GM18505 (cell line): ENCODE results near the gene CHI3L2.

ENCODE experiments used
- ATAC-seq: cut with Tn5 transposase; IDR thresholded peaks from one replicate; pipeline ENCODE4 v1.9.1; 2021; ENCODE audit not compliant: unreplicated experiment
- POLR2A ChIP-seq: IDR thresholded peaks from 4 replicates; pipeline ENCODE4 v1.6.1; 2011; ENCODE audit warnings: borderline replicate concordance; ENCODE audit not compliant: insufficient read depth, insufficient read length; ENCODE audit errors: extremely low read depth

Gene CHI3L2

DNA sequence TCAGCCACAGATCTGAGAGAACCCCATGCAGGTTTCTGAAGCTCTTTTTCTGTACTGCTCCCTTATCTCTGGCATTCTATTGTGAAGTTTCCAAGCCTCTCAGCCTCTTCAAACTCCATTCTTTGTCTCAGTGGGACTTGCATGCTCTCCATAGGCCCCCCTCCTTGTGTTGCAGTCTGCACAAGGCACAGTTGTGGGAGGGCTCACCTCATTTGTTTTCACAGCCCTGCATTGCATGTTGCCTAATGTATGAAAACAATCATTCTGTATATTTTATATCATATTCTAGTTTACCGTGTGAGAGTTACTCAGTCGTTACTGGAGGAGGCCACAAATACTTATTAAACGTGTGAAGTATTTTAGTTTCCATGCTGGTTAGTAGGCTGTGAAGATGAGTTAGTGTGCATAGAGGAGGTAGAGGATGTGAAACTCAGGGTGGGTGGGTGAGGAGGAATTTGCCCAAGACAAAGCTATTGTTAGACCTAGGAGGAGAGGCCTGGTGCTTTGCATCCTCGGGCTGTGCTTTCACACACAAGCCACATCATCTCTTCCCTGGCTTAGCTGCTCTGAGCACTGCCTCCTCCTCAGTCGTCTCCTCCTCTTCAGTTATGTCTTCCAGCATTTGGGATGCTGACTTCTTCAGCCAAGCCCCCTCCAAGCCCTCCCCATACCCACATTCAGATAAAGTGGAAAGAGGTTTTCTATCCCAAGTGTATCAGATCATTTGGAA is 7.8 kb upstream of the CHI3L2 start:
- ATAC-seq = peak; percentile 38
- TF ChIP-seq POLR2A = peak; percentile 58

DNA sequence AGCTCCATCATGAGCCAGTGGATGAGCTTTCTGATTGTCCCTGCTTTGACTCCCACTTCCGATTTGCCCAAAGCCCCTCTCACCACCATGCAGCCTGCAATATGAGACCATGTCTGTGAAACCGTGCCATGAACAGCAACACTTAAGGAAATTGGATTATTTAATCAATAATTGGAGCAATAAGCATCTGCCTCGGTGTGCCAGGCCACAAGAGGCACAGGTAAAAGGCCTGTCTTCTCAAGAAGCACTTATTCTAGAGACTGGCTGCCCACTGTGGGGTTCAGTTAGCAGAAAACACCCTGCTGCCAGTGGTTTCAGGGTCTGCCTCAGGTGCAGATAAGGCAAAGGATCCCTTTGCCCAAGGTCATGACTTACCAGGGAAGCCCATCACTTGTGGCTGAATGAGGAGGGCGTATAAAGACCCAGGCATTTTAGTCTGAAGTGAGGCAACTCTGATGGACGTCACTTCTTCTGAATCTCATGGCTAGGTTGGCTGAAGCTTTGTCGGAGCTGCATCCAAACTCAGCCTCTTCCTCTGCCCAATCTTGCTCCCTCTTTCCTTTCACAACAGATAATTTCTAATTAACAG is 7.1 kb upstream of the CHI3L2 start:
- ATAC-seq = no peak
- TF ChIP-seq POLR2A = no peak

DNA sequence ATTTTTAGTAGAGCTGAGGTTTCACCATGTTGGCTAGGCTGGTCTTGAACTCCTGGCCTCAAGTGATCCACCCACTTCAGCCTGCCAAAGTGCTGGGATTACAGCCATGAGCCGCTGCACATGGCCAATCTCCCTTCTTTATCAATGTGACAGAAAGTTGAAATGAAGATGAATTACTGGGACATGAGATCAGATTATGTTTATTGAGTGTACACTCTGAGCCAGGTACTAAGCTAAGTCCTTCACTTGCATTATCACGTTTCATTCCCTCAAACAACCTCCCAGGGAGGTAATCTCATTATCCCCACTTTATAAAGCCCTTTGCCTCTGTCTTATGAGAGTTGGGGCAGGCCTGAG is 6.3 kb upstream of the CHI3L2 start:
- TF ChIP-seq POLR2A = peak; percentile 37
- no peak for ATAC-seq

DNA sequence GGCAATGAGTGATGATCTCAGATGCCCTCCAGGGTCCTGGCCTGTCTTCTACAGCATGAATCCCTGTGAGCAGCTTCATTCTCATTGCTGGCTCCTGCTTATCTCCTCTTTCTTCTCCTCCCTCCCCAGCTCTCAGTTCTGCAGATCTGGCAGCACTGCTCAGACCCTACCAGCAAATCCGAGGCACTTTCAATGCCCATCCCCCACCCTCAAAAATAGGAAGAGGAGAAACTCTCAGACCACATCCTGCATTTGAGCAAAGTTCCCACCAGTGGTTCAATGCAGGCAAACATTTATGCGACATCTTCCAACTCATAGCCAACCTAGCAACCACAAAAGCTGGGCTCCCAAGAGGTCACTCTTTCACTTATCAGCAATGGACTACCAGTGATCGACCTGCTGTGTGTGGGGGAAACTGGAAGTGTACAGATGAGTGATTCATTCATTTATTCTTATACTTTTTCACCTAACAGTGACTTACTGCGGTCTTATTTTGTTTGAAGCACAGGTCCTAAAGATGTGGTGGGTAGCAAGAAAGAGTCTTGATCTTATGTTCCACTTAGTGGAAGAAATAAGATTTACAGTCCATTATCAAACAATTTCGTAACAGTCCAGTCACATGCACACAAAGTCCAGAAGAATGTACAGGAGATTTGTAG is 5.8 kb upstream of the CHI3L2 start:
- TF ChIP-seq POLR2A = peak; percentile 0
- peak; percentile 57 for ATAC-seq

DNA sequence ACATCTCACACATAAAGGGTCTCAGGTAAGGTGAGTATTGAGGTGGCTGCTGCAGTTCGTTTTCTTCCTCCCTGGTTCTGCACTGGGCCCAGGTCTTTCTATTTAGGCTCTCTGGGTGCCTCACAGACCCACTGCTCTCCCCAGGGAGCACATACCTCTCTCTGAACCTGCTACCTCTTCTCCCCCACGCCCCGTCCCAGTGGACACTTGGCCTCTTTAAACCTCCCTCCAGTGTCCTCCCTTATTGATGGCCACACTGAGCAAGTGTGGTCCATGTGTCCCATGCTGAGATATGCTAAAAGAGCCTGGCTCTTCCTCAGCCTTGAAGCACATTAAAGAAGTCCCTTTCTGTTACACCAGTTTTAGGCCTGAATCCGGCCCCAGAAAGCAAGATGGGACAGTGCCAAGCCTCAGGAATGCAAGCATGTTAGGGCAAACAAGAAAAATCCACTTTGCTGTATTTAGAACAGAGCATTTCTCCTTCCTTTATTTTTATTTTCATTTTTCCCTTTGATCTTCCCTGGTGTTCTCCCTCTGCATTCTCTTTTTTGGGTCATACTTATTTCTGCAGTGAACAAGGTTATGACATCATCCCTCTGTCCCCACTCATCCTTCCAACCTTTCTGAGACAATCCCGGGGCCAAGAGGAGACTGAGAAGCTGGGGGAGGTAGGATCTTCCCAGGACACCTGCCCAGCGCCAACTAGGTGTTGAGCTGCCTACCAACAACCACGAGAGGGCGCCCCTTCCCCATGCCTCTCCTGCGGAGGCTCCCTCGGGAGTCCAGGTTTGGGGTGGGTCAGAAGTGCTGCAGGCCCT is 5.0 kb upstream of the CHI3L2 start:
- no peak for TF ChIP-seq POLR2A
- ATAC-seq = peak; percentile 21

DNA sequence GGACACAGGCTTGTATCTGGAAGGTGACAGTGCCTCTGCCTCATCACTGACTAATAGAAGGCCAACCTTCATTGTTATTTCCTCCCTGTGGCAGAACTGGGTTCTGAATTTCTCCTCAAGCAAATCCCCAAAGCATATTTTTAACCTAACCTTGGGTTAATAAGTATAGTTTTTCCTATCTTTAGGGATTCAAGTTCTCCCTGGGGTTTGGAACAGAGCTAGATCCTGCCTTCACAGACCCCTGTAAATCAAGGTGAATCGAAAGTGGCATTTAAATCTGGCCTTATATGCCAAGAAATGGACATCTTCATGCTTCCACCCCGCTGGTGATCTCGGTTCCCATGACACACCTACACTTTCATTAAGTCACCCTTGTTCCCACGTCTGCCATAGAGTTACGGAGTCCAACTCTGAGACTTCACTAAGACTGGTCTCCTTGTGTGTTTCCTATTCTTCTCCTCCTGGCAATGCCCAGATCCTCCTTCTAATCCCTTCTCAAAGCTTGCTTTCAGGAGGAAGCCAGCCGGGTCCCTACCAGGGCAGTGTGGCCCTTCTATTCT is 4.3 kb upstream of the CHI3L2 start:
- TF ChIP-seq POLR2A = no peak

DNA sequence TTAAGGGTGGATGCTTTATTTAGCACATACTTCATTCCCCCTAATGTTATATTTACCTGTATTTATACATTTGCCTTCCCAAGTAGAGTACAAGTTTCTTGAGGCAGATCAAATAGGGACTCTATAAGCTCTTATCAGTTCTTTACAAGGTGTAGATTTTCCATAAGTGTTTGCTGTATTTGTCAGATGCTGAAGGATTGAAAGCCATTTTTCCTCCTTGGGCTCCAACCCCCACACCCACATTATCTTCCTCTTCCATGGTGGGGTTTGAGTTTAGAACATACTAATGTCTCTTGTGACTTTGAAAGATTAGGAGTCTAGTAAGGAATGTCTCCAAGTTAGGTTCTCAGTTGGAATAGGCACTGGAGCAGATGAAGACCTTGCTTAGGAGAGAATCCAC is 2.4 kb upstream of the CHI3L2 start:
- no peak for ATAC-seq
- TF ChIP-seq POLR2A = no peak

More for the DNA sequence above, 4.3 kb upstream of the CHI3L2 start:
- no peak for ATAC-seq

DNA sequence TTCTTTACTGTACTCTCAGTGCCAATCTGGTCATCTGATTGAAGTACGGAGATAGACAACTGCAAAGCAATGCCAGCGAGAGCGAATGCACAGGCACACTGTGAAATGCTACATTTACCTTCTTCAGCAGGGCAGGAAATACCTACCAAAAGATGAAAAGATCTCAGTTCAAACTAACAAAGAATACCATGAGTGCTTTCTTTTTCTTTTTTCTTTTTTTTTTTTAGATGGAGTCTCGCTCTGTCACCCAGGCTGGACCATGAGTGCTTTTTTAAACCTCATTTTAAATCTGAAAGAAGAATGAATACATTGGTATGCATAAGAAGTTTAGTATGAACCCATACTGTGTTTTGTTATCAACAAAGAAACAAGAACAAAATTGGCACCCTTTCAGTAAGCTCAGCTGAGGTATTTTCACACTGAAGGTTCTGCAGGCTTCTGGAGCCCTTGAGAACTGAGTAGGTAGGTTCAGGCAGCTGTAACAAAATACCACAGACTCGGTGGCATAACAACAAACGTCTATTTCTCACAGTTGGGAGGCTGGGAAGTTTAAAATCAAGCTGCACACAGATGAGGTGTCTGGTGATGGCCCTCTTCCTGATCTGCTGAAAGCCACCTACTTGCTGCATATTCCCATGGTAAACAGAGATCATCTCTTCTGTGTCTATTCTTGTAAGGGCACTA is 1.7 kb upstream of the CHI3L2 start:
- no peak for ATAC-seq
- no peak for TF ChIP-seq POLR2A

DNA sequence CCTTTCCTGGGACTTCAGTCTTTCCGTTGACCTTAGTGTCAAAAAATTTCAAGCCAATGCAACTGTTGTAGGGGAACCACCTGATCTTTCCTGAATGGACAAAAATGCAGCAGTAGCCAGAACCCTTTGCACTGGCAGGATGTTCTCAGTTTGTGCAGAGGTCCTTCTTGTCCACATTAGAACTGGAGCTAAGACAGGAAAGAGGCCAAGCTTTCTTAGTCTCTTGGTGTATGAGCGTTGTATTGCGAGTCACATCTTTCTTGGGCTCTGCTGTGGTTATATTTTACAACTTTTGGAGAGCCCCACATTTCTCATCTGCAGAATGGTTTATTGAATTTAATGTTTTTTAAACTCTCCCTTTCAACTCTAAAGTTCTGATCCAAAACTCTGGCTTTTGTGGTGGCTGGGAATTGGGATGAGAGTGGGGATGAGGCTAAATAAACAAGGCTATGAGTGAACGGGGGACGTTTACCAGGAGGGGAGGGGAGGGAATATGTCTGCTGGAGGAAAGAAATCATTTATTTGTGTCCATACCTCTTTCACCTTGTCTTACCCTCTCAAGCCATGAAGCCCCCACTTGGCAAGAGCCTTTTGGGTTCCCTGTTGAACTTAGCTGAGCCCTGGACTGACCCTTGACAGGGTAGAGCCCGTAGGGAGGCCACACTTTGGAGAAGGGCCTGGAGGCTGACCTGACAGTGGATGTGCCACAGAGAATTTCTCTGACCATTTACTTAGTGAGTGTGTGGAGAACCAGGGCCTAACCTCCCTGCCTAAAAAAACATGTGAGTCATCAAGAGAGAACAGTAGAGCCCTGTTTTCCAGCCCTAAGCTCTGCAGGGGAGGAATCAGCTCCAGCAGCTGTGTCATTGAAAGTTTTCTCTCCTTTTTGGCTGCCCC is 586 bp downstream of the CHI3L2 start:
- no peak for TF ChIP-seq POLR2A
- ATAC-seq = no peak

DNA sequence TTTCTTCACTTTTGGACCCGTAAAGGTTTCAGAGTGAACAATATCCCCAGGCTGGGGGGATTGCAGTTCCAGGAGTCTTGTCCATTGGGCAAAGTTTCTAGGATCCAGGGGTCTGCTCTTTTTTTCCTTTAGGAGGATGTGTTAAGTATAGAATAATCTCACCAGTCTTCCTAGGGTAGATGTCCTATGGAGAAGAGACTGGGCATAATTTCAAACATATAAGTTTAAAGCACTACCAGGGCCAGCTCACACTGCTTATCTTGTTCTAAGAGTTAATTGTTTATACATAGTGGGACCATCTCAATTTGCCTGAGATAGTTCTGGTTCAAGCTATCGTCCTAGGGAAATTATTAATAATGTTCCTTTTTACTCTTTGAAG is 1.2 kb downstream of the CHI3L2 start:
- TF ChIP-seq POLR2A = no peak
- no peak for ATAC-seq

DNA sequence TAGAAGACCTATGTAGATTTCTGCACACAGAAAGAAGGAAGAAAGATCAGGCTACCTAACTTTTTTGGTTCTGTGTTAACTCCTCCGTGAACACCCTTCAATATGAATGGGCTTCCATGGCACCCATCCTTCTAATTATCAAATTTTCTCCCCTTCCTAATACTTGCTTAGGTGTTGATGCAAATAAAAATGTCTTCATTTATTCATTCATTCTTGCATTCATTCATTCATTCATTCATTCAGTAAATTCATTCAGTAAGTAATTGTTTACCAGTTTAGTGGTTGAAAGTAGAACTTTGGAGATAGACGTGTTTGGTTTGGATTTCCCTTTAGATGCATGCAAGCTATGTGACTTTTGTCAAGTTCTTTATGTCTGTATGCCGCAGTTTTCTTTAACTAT is 4.6 kb downstream of the CHI3L2 start:
- no peak for TF ChIP-seq POLR2A
- ATAC-seq = no peak

DNA sequence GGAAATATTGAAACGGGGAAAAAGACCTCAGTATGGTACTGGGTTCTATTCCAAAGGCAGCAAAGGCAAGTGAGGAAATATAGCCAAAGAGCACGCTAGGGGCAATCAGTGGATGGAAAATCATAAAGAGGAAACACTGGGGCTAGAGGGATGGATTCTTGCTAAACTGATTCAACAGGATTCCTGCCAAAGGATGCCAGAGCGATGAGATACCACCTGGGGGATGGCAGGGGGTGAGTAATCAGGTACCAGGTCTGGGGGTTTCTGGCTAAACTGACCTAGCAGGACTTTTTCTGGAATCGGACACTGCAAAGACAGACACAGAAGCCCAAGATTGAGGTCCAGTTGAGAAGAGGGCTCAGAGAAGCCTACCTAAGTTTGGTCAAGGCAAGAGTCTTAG is 6.7 kb downstream of the CHI3L2 start:
- TF ChIP-seq POLR2A = no peak
- ATAC-seq = no peak
